ENCODE data around the gene TUBA4B. TPM values are rescaled to one million over a fixed set of nuclear protein-coding genes. Genes with fewer than 3 reads are reported as not detected.

Gene TUBA4B
- not detected in 2 replicates for total RNA-seq

DNA sequence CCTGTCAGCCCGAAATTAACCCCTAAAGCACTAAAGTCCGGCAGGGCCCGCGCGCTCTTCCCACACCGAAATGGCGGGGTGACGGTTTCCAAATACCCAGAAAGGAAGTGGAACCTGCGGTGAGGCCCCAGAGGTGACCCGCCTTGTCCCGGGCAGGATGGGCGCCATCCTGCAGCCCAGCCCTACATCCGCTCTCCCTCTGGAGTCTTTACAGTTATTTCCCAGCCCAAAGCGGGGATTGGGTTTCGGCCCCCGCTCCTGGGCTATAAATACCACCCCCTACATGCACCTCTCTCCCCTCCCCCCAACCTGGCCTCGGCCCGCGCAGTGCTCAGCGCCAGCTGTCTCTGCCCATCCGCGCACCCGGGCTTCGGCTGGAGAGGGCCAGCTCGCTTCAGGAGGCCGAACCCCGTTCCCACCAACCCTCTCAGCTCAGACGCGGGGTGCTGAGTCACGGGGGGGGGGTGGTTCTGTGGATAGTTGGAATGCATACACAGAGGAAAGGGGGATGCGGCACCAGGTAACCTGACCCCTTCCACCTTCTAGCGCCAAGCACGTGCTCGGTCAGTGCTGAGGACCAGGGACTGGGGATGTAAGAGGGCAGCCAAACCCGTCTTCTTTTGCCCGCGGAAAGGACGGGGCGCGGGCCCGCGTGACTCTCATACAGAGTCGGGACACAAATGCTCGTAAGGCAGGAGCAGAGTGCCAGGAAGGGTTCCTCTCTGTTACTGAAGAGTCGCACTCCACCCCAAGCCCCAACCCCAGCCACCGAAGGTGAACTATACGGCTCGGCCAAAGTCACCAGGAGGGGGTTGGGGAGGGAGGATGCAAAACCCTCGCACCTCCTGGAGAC, at the start of gene TUBA4B:
Gene TUBA4B, plus strand, starts transcription at position 344 of the 853 bp plus-strand sequence. Its CDS starts 165 bp downstream, at position 509.
- peak in 1 of 2 donors; percentile 25 for DNase-seq (ENCODE audit: low read depth in 2 of 2)

DNA sequence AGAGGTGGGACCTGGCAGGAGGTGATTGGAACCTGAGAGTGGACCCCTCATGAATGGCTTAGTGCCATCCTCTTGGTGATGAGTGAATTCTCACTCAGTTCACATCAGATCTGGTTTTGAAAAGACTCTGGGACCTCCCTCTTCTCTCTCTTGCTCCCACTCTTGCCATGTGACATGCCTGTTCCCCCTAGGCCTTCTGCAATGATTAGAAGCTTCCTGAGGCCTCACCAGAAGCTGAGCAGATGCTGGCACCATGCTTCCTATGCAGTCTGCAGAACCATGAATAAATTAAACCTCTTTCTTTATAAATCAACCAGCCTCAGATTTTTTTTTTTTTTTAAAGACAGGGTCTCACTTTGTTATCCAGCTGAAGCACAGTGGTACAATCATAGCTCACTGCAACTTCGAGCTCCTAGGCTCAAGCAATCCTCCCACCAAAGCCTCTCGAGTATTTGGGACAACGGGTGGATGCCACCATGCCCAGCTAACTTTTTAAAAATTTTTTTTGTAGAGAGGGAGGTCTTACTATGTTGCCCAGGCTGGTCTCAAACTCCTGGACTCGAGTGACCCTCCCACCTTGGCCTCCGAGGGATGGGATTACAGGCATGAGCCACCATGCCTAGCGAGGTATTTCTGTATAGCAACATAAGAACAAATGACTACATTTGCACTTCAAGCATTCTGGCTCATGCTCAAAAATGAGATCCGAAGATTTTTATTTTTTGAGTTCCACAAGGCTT, 48.4 kb upstream of the TUBA4B start:
- DNase-seq (ENCODE audit: low read depth in 2 of 2) = no peak

DNA sequence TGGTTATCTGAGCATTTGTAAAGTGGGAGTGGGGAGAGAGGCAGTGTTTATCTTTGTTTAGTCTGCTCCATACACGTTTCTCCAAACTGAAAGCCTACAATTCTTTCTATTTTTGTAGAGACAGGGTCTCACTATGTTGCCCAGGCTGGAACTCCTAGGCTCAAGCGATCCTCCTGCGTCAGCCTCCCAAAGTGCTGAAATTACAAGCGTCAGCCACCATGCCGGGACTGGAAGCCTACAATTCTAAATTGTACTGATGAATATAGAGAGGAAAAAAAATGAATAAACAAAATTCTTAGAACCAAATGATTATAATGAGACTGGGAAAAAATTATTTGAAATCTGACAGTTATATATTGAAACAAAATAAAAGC, 47.9 kb upstream of the TUBA4B start:
- no peak for DNase-seq (ENCODE audit: low read depth in 2 of 2)

DNA sequence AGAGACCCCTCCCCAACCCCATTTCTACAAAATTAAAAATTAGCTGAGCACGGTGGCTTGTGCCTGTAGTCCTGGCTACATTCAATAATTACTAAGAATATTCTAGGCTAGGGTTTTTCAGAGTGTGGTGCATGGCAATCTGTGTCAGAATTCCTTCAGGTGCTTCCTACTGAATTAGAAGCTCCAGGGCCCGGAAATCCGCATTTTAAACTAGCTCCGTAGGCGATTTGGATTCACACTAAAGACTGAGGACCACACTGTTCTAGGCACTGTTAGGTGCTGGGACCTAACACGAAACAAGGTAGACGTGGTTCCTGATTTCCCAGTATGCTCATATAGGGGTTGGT, 47.1 kb upstream of the TUBA4B start:
- DNase-seq (ENCODE audit: low read depth in 2 of 2) = no peak

DNA sequence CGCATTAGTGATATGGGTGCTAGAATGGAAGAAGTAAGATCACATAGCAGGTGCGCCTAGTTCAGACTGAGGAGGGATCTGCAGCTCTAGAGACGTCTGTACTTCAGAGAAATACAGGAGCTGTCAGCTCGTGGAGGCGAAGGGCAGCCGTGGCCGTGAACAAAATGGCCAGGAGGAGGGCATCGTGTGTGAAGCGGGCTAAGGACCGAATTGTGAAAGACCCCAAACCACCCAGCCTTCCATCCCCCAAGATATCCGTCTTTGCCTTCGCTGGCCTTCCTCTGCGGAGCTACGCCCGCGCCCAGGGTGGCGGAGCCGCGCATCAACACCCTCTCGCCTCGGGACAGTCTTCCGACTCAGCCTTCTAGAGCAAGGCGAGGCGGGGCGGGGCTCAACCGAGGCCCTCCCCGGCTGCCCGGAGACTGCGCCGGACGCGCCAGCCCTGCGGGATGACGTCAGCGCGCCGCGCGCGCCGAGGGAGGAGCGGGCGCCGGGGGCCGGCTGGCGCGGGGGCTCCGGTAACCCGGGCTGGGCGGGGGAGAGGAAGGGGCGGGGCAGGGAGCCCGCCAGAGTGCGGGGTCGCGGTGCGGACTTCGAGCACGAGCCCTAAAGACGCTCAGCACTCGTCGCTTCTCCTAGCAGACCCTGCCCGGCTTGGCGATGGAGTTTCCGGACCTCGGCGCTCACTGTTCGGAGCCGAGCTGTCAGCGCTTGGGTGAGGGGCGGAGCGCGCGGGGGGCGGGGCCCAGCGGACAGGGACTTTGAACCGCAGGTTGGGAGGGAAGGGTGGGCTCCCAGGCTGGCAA, 46.5 kb upstream of the TUBA4B start, which contains the start of gene ZFAND2B:
Gene ZFAND2B, plus strand, starts transcription at position 455 of the 806 bp plus-strand sequence. Its CDS starts 206 bp downstream, at position 661.
- peak; percentile 69 to 94 for DNase-seq (ENCODE audit: low read depth in 2 of 2)

DNA sequence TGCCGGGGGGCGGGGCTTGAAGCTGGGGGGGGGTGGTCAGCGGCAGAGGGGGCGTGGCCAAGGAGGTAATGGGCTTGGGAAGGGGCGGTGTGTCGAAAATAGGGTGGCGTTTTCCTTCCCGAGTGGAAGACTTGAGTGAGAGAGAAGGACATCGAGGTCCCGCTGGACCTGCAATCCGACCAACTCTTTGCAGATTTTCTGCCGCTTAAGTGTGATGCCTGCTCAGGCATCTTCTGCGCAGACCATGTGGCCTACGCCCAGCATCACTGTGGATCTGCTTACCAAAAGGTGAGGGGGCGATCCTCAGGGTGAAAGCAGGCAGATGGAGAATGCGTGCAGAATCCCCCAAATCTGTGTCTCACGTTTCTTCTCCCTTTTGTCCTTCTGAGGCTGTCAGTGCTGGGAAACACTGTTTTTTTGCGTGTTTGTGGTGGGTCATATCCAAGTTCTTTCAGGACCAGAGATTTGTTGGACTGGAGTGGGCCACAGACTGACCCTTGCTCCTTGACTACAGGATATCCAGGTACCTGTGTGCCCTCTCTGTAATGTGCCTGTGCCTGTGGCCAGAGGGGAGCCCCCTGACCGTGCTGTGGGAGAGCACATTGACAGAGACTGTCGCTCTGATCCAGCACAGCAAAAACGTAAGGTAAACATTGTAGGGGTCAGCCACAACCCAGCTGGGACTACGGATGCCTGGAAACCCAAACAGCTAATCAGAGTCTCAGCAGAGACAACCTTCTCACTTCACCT, 45.7 kb upstream of the TUBA4B start:
- DNase-seq (ENCODE audit: low read depth in 2 of 2) = no peak

DNA sequence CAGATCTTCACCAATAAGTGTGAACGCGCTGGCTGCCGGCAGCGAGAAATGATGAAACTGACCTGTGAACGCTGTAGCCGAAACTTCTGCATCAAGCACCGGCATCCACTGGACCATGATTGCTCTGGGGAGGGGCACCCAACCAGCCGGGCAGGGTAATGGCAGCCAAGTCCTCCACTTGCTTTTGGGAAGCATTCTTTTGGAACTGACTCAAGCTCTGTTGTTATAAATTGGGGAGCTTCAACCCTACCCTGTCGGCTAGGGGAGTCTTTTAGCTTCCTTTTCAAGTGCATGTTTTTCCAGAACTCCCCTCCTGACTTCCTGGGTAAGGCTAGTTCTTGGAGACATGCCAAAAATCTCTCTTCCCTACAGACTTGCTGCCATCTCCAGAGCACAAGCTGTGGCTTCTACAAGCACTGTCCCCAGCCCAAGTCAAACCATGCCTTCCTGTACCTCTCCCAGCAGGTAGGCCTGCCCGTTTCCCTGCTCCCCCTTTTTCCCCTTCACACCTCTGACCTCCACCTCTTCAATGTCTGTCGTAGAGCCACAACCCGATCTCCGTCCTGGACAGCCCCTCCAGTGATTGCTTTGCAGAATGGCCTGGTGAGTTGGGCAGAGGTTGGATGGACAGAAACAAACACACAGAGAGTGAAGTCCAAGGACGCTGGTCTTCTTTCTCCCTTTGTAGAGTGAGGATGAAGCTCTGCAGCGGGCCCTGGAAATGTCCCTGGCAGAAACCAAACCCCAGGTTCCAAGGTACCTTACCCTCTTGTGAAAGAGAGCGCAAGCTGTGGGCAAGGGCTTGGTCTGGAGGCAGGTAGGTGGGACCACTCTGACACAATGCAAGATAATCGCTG, 44.9 kb upstream of the TUBA4B start:
- peak in 1 of 2 donors; percentile 49 for DNase-seq (ENCODE audit: low read depth in 2 of 2)

DNA sequence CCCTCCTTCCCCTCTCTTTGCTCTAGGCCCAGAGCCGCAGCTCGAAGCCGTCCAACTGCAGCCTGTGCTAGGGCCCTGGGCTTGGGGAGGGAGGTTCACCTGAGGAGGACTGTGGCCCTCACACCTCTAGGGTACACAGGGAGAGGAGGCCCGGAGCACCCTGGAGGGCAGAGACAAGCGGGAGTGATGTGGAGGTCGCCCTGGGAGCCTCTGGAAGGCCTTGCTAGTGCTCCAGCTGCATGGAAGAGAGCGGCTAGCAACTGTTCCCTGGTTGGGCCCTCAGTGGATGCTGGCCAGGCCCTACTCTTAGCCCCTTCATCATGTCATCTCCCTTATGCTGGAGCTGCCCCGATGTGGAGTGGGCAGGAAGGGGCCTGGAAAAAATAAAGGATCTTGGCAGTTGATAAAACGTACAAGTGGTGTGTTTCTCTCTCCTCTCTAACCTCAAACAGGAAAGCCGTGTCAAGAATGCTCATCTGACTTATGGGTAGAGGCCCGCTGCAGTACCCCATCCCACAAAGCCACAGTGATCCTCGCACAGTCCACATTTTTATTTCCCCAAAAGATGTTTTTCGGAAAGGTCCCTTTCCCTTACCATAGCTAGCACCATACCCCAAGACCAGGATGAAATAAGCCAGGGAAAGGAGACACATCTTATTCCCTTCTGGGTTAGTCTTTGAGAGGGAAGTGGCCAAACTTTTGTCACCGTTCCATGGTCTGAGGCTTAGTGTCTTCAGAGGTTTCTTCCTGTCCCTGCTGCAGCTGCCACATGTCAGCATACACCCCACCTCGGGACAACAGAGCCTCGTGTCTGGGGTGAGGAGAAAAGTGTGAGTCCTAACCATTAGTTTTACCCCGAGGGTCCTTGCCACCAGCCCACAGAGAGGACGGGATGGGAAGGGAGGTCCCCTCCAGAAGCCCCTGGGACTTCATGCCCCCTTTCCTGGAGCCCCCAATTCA, 43.5 kb upstream of the TUBA4B start:
- no peak for DNase-seq (ENCODE audit: low read depth in 2 of 2)

DNA sequence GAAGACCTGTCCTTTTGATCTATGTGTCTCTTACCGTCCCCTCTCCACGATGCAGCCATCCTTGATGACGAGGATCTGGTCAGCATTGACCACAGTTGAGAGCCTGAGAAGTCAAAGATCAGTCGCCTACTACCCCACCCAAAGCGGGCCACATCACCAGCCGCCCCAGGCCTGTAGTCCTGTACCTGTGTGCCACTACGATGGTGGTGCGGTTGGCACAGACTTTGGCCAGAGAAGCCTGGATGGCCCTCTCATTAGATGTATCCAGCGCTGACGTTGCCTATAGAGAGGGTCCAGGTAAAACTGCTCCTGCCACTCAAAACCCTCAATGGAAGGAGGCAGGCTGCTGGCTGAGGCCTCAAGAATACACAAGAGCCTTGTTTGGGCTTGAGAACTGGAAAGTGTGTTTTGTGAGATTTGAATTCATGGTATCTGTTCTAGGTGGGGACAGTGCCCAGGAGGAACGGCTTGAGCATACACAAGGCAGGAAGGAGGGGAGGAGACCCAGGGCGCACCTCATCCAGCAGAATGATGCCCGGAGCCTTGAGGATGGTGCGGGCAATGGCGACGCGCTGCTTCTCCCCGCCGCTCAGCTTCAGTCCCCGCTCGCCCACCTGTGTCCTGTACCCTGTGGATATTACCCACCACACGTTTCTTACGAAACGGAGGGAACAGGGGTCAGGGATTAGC, 42.7 kb upstream of the TUBA4B start:
- no peak for DNase-seq (ENCODE audit: low read depth in 2 of 2)

DNA sequence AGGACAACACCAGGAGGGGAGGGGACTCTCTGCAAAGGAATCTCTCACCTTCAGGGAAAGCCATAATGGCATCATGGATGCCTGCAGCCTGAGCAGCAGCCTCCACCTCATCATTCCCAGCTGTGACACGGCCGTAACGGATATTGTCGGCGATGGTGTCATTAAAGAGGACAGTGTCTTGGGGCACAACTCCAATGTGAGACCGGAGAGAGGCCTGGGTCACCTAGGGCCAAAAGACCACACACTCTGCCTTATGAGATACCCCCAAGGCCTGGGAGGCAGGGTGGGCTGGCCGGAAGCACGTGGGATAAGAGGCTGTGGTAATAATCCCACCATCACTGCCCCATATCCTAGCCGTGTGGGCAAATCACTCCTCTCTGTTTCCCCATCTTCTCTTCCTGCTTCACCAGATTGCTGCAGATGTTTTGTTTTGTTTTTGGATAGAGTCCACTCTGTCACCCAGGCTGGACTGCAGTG, 42.1 kb upstream of the TUBA4B start:
- DNase-seq (ENCODE audit: low read depth in 2 of 2) = no peak

DNA sequence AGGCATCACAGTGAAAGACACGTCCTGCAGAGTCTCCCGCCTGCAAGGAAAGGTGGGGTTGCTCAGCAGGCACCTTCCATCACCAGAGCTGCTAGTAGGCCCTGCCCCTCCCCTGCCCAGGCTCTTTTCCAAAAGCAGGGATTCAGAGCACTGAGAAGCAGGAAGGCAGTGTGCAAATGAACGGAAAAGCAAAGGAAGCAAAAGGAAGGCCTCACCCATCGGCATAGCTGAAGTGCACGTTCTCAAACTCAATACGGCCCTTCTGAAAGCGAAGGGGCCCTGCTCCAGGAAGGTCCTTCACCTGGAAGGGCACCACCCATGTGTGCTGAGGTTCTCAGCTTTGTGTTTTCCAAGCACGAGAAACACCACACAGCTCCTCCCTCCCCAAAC, 40.0 kb upstream of the TUBA4B start:
- no peak for DNase-seq (ENCODE audit: low read depth in 2 of 2)

DNA sequence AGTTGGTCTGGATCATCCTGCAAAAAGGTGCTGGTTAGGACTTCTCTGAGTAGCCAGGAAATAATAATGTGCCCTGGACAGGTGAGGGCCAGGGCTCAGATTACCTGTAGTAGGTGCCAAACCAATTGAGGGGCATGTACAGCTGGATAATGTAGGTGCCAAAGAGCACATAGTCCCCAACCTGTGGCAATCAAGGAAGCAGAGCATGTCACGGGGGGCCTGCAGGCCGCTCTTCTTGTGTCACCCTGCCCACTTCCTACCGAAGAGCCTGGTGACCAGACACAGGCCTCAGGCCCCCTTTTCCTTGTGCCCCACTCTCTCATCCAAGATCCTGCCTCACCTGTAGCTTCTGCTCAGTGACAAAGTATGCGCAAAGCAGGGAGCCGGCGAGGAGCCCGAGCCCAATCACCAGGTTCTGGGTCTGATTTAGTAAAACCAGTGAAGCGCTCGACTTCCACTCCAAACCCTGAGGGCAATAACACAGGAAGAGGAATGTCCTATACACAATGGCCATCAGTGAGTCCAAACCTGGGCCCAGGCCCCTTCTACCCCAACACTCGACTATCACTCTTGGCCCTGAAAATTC, 39.5 kb upstream of the TUBA4B start:
- no peak for DNase-seq (ENCODE audit: low read depth in 2 of 2)

DNA sequence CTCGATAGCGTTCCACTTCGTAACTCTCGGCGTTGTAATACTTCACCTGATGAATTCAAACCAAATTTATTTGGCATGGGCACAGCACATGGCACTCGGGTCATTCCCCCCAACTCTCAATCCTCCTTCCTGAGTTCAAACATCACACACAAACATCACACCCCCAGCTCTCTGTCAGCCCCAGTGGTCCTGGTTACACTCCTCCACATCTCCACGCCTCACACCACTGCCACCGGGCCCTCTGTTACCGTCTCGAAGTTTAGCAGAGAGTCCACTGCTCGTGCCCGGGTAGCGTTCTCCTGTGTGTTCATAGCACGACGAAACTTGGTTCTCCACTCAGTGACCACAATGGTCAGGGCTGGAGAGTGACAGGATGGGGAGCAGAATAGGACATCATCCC, 38.9 kb upstream of the TUBA4B start:
- no peak for DNase-seq (ENCODE audit: low read depth in 2 of 2)

DNA sequence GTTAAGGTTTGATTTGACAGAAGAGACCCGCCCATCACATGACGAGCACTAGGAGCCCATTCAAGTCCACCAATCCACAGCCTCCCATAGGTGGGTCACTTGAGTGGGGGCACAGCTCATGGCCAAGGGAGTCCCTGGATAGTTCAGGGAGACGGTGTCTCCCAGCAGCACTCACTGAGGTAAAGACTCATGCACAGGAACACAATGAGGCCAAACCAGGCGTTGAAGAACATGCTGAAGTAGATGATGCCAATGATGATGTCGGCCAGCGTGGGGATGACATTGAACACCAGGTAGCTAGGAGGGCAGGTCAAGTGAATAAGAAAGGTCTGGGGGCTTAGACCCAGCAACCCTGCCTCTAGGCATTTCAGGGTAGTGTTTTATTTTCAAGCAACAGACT, 38.3 kb upstream of the TUBA4B start:
- no peak for DNase-seq (ENCODE audit: low read depth in 2 of 2)

DNA sequence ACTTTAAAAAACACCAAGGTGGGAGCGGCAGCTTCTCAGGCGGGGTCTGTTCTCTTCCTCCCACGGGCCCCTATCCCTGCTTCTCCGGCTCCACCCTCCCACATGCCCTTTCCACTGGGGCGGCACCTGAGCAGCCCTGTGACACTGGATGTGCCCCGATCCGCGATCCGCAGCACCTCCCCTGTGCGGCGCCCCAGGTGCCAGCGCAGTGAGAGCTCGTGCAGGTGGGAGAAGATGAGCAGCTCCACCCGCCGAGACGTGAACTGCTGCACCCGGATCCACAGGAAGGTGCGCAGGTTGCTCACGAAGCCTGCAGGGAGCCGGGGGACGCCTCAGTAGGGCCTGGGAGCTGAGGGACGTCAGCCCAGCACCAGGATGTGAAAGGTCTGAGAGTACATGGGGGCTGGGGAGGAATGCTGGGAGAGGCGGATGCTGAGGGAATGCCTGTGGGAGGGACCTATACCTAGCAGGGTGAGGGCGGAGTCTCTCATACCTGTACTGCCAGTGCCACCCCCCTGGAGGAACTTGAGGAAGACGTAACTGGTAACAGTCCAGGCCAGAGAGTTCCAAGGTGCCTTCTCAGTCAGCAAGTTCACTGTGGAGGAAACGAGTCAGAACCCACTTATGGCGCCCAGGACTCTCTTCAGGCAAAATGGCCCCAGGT, 37.0 kb upstream of the TUBA4B start:
- DNase-seq (ENCODE audit: low read depth in 2 of 2) = no peak

DNA sequence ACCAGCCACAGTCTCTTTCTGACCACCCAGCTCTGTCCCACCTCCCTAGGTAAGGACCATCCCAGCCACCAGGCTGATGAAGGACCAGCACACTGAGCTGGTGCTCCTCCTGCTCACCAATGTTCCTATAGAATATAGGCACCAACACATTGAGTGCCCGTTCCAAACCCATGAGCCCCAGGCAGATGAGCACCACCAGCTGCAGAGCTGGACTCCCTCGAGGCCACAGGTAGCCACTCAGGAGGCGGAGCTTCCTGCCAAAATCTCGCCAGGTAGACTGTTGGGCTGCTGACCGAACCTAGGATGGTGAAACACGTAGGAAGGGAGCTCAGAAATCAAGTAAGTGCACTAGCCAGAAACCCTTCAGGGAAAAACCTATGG, 36.5 kb upstream of the TUBA4B start:
- DNase-seq (ENCODE audit: low read depth in 2 of 2) = no peak

DNA sequence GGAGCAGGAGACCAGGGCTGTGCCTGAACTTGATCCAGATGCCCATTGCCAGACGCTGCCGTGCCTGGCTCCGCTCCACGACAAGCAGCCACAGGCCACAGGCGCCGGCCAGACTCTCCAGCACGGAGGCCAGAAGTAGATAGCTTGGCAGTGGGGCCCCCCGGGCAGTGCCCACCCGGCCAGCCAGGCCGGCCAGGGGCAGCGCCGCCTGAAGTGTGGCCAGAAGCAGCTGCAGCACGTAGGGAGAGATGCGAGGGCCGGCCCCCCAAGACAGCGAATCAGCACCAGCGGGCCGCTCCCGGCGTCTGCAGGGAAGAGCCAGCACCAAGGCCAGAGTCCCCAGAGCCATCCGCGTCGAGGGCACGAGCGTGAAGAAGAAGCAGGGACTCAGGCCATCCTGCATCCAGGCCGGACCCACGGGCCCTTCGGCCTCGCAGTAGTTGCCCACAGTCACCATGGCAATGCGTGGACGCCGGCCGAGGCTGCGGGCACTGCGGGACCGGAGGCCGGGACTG, 34.8 kb upstream of the TUBA4B start:
- peak in 1 of 2 donors; percentile 79 for DNase-seq (ENCODE audit: low read depth in 2 of 2)
